Neural crest cell (in vitro differentiated cells): ENCODE data around the gene MASTL. TPM values are rescaled to one million over a fixed set of nuclear protein-coding genes. Genes with fewer than 3 reads are reported as not detected.

Experiments
- DNase-seq: peaks from one replicate; pipeline ENCODE4 v3.0.0; 2021; ENCODE audit warnings: low read depth, mixed read lengths, low spot score
- H3K27ac Mint-ChIP-seq: one replicate; pipeline ENCODE4 v1.8.0; 2021; ENCODE audit warnings: mild to moderate bottlenecking, mixed read lengths; ENCODE audit not compliant: unreplicated experiment
- H3K27me3 Mint-ChIP-seq: 2 replicates; pipeline ENCODE4 v1.8.0; 2021; ENCODE audit warnings: low read depth, mild to moderate bottlenecking, mixed read lengths
- H3K36me3 Mint-ChIP-seq: 2 replicates; pipeline ENCODE4 v1.8.0; 2021; ENCODE audit warnings: low read depth, mild to moderate bottlenecking, mixed read lengths
- H3K4me1 Mint-ChIP-seq: 2 replicates; pipeline ENCODE4 v1.8.0; 2021; ENCODE audit warnings: mixed read lengths
- H3K4me3 Mint-ChIP-seq: one replicate; pipeline ENCODE4 v1.8.0; 2021; ENCODE audit warnings: mild to moderate bottlenecking, mixed read lengths
- H3K9me3 Mint-ChIP-seq: 2 replicates; pipeline ENCODE4 v1.8.0; 2021; ENCODE audit warnings: mixed read lengths
- total RNA-seq: library from RNA; stranded (reverse); gene quantifications from 2 replicates; pipeline ENCODE4 v1.2.1, GENCODE V29; 2021
- TF ChIP-seq, protein P1 (sequence below): fragments of 200-600 bp; sonication (generic); conservative IDR thresholded peaks from 2 replicates; pipeline ENCODE4 v1.5.0; 2021; ENCODE audit warnings: antibody characterized with exemption, mild to moderate bottlenecking

MASTL gene
- total RNA-seq, 1 donor from 2014 or later = 35.0 TPM

DNA sequence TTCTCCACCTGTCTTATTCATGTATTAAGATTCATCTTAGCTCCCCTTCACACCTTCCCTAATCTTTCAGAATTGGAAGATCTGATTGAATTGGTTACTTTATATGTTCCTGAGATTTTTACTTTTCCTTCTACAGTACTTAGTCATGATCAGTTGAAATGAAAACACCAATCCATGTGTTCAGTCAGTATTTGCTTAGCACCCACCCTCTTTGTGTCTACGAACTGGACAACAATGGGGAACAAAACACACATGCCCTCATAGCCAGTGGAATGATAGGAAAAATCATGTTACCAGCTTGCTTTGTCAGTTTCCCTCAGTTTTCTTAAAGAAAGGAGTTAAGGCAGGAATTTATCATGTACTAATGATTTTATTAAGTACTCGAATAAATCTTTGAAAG, 2.0 kb downstream of the MASTL start:
- TF ChIP-seq, protein P1, sequence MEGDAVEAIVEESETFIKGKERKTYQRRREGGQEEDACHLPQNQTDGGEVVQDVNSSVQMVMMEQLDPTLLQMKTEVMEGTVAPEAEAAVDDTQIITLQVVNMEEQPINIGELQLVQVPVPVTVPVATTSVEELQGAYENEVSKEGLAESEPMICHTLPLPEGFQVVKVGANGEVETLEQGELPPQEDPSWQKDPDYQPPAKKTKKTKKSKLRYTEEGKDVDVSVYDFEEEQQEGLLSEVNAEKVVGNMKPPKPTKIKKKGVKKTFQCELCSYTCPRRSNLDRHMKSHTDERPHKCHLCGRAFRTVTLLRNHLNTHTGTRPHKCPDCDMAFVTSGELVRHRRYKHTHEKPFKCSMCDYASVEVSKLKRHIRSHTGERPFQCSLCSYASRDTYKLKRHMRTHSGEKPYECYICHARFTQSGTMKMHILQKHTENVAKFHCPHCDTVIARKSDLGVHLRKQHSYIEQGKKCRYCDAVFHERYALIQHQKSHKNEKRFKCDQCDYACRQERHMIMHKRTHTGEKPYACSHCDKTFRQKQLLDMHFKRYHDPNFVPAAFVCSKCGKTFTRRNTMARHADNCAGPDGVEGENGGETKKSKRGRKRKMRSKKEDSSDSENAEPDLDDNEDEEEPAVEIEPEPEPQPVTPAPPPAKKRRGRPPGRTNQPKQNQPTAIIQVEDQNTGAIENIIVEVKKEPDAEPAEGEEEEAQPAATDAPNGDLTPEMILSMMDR = no peak
- peaks cover 47% of the 10 kb centered on the region for H3K4me1 Mint-ChIP-seq
- peak overlapping the region; percentile 91 for H3K27ac Mint-ChIP-seq
- H3K27me3 Mint-ChIP-seq = no peaks in the 10 kb centered on the region
- DNase-seq = no peak
- H3K36me3 Mint-ChIP-seq = peaks cover 15% of the 10 kb centered on the region
- H3K4me3 Mint-ChIP-seq = peak overlapping the region; percentile 100
- no peaks in the 10 kb centered on the region for H3K9me3 Mint-ChIP-seq

DNA sequence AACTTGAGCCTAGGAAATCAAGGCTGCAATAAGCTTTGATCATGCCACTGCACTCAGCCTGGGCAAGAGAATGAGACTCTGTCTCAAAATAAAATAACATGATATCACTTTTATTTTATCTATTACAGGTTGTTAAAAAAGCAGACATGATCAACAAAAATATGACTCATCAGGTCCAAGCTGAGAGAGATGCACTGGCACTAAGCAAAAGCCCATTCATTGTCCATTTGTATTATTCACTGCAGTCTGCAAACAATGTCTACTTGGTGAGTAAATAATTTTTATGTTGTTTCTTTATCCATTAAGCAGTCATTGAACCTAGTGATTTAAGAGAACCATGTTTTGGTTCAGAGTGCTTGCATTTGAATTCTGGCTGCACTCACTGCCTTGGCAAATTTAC, 3.3 kb downstream of the MASTL start:
- Mint-ChIP-seq H3K4me1 (peaks cover 36% of the 10 kb centered on the region), H3K4me3 (no peak overlapping the region), H3K9me3 (no peaks in the 10 kb centered on the region), H3K27me3 (no peaks in the 10 kb centered on the region), H3K27ac (no peak overlapping the region), H3K36me3 (peaks cover 12% of the 10 kb centered on the region)
- TF ChIP-seq, protein P1 = no peak
- DNase-seq = no peak

DNA sequence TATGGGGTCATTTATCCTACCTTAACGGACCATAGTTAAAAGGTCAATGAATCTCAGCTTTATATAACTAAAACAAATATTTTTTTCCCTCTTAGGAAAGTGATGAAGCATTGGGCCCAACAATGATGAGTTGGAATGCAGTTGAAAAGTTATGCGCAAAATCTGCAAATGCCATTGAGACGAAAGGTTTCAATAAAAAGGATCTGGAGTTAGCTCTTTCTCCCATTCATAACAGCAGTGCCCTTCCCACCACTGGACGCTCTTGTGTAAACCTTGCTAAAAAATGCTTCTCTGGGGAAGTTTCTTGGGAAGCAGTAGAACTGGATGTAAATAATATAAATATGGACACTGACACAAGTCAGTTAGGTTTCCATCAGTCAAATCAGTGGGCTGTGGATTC, 14.7 kb downstream of the MASTL start:
- no peaks in the 10 kb centered on the region for H3K4me1 Mint-ChIP-seq
- H3K36me3 Mint-ChIP-seq = peaks cover 12% of the 10 kb centered on the region
- no peaks in the 10 kb centered on the region for H3K27me3 Mint-ChIP-seq
- no peaks in the 10 kb centered on the region for H3K9me3 Mint-ChIP-seq
- no peak overlapping the region for H3K4me3 Mint-ChIP-seq
- TF ChIP-seq, protein P1 = no peak
- H3K27ac Mint-ChIP-seq = no peak overlapping the region
- DNase-seq = no peak

DNA sequence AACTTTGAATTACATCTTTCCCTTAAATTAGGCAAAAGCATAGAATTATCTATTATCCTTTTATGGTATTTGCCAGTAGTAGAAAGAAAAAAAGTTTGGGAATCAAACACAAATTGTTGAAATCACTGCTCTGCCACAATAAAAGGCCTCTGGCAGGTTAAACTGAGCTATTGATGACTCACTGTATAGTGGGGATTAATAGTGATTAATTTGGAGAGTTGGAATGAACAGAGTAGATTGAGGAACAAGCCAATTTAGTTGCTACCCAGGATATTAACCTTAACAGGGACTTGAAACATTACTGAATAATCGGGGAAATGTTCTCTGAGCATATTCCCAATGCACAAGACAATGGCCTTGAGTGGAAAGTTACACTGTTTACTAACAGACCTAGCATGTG, 33.1 kb downstream of the MASTL start:
- peaks cover 12% of the 10 kb centered on the region for H3K36me3 Mint-ChIP-seq

DNA sequence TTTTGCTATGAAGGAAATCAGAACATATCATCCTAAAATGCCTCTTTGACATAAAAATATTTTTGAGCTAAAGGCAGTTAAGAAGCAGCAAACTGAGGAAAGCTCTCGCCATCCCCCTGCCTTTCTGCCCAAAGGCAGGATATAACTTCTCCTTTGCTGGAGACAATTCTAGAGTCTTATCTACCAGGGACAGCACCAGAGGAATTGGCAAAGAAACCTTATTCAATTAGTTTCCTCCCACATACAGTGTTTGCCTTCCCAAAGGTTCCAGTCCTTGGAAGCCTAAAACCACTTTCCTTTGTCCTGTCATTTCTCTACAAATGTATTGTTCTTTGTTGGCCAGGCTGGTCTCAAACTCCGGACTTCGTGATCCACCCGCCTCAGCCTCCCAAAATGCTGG, 33.7 kb downstream of the MASTL start:
- H3K4me1 Mint-ChIP-seq = no peaks in the 10 kb centered on the region

More for the DNA sequence above, 33.1 kb downstream of the MASTL start:
- Mint-ChIP-seq H3K4me3 (no peak overlapping the region), H3K9me3 (no peaks in the 10 kb centered on the region), H3K4me1 (no peaks in the 10 kb centered on the region), H3K27ac (no peak overlapping the region), H3K27me3 (no peaks in the 10 kb centered on the region)
- TF ChIP-seq, protein P1 = no peak
- DNase-seq = no peak

More for the DNA sequence above, 33.7 kb downstream of the MASTL start:
- Mint-ChIP-seq H3K27ac (no peak overlapping the region), H3K4me3 (no peak overlapping the region), H3K9me3 (no peaks in the 10 kb centered on the region), H3K27me3 (no peaks in the 10 kb centered on the region), H3K36me3 (peaks cover 11% of the 10 kb centered on the region)
- TF ChIP-seq, protein P1 = no peak
- no peak for DNase-seq
